IMR-90 (cell line): ENCODE measurements around the gene ADCY2. TPM values are rescaled to one million over a fixed set of nuclear protein-coding genes. Genes with fewer than 3 reads are reported as not detected.

Experiments
- ATAC-seq: fragments of 200-7000 bp; cut with Tn5 transposase; 2 replicates; pipeline ENCODE4 v1.9.1; 2020; ENCODE audit warnings: low read depth, mild to moderate bottlenecking, moderate library complexity
- BruUV-seq: library from RNA; stranded (reverse); fragments of 400-500 nt; replicated peaks from 2 replicates; lab custom pipeline; 2021; lab: Mats Ljungman, UMichigan
- CTCF ChIA-PET: fragments of 300-600 bp; formaldehyde crosslinking; extraction: SDS; loops from one replicate; lab custom pipeline; 2021; ENCODE audit warnings: antibody characterized with exemption; lab: Yijun Ruan, JAX
- POLR2A ChIA-PET: fragments of 300-600 bp; sonication (Branson Sonifier 250); formaldehyde crosslinking; loops from one replicate; lab custom pipeline; 2022; ENCODE audit warnings: antibody characterized with exemption; ENCODE audit not compliant: unreplicated experiment; lab: Charles Lee
- DNase-seq: peaks from one replicate; pipeline ENCODE4 v3.0.0; 2013
- H2AFZ ChIP-seq: replicated peaks from 2 replicates; pipeline ENCODE3; 2013; ENCODE audit warnings: low read length, mild to moderate bottlenecking; ENCODE audit not compliant: poor library complexity
- H2AK5ac ChIP-seq: 2 replicates; pipeline ENCODE4 v1.6.1; 2013; ENCODE audit warnings: low read depth, low read length, inconsistent platforms
- H2AK9ac ChIP-seq: replicated peaks from 2 replicates; pipeline ENCODE3; 2013; ENCODE audit warnings: mild to moderate bottlenecking, low read depth, low read length, moderate library complexity; ENCODE audit not compliant: poor library complexity
- H2BK120ac ChIP-seq: 2 replicates; pipeline ENCODE4 v1.6.1; 2013; ENCODE audit warnings: low read depth, low read length, inconsistent platforms
- H2BK15ac ChIP-seq: 3 replicates; pipeline ENCODE4 v1.6.1; 2013; ENCODE audit warnings: low read depth, low read length, inconsistent platforms
- H2BK20ac ChIP-seq: 2 replicates; pipeline ENCODE4 v1.6.1; 2013; ENCODE audit warnings: low read depth, mild to moderate bottlenecking, inconsistent platforms, low read length, moderate library complexity
- H2BK5ac ChIP-seq: 2 replicates; pipeline ENCODE4 v1.6.1; 2013; ENCODE audit warnings: mild to moderate bottlenecking, low read depth, low read length, inconsistent platforms; ENCODE audit not compliant: poor library complexity, severe bottlenecking
- H3K14ac ChIP-seq: replicated peaks from 2 replicates; pipeline ENCODE4 v1.6.1; 2013; ENCODE audit warnings: low read depth, low read length, inconsistent platforms
- H3K18ac ChIP-seq: 2 replicates; pipeline ENCODE4 v1.6.1; 2013; ENCODE audit warnings: low read depth, low read length, control low read depth
- H3K23ac ChIP-seq: 2 replicates; pipeline ENCODE4 v1.6.1; 2013; ENCODE audit warnings: low read depth, low read length, inconsistent platforms
- H3K27ac ChIP-seq: 2 replicates; pipeline ENCODE4 v1.5.1; 2013; ENCODE audit warnings: mild to moderate bottlenecking, control low read depth, low read length; ENCODE audit not compliant: insufficient read depth
- H3K27me3 ChIP-seq: 2 replicates; pipeline ENCODE4 v1.6.1; 2013; ENCODE audit warnings: low read length; ENCODE audit not compliant: control insufficient read depth, insufficient read depth
- H3K36me3 ChIP-seq: 2 replicates; pipeline ENCODE4 v1.6.1; 2013; ENCODE audit warnings: low read length, mixed read lengths; ENCODE audit not compliant: control insufficient read depth, insufficient read depth
- H3K4ac ChIP-seq: 2 replicates; pipeline ENCODE4 v1.6.1; 2013; ENCODE audit warnings: low read depth, low read length, inconsistent platforms
- H3K4me1 ChIP-seq: 2 replicates; pipeline ENCODE4 v1.6.1; 2013; ENCODE audit warnings: low read length, mixed read lengths; ENCODE audit not compliant: control insufficient read depth, insufficient read depth
- H3K4me2 ChIP-seq: 2 replicates; pipeline ENCODE4 v1.6.1; 2013; ENCODE audit warnings: low read depth, mild to moderate bottlenecking, control low read depth, low read length, moderate library complexity
- H3K4me3 ChIP-seq: 2 replicates; pipeline ENCODE4 v1.5.1; 2013; ENCODE audit warnings: low read depth, mild to moderate bottlenecking, control low read depth, low read length, moderate library complexity; ENCODE audit not compliant: insufficient read depth
- H3K56ac ChIP-seq: 2 replicates; pipeline ENCODE4 v1.6.1; 2013; ENCODE audit warnings: low read length, inconsistent platforms; ENCODE audit not compliant: insufficient read depth; ENCODE audit errors: extremely low read depth
- H3K79me1 ChIP-seq, 2 experiments: 2 replicates each; pipeline ENCODE4 v1.6.1; 2013; ENCODE audit warnings: low read length in 2 of 2, inconsistent platforms in 1 of 2, low read depth in 1 of 2
- H3K9ac ChIP-seq: 2 replicates; pipeline ENCODE4 v1.6.1; 2013; ENCODE audit warnings: low read depth, low read length, control low read depth
- H3K9me1 ChIP-seq: 2 replicates; pipeline ENCODE4 v1.6.1; 2013; ENCODE audit warnings: low read length, inconsistent platforms; ENCODE audit not compliant: insufficient read depth
- H3K9me3 ChIP-seq: 2 replicates; pipeline ENCODE4 v1.6.1; 2013; ENCODE audit warnings: low read length; ENCODE audit not compliant: control insufficient read depth, insufficient read depth
- H4K20me1 ChIP-seq: 2 replicates; pipeline ENCODE4 v1.6.1; 2013; ENCODE audit warnings: low read length, inconsistent platforms; ENCODE audit not compliant: insufficient read depth
- H4K5ac ChIP-seq: 2 replicates; pipeline ENCODE4 v1.6.1; 2013; ENCODE audit warnings: mild to moderate bottlenecking, low read depth, low read length, control low read depth
- H4K8ac ChIP-seq, 2 experiments: 2 replicates each; pipeline ENCODE4 v1.6.1; 2013; ENCODE audit warnings: low read depth in 2 of 2, low read length in 2 of 2, control low read depth in 1 of 2, inconsistent platforms in 1 of 2
- H4K91ac ChIP-seq: 2 replicates; pipeline ENCODE4 v1.6.1; 2013; ENCODE audit warnings: low read depth, low read length, inconsistent platforms; ENCODE audit not compliant: insufficient read depth
- BHLHE40 ChIP-seq: fragments of 150-350 bp; IDR thresholded peaks from 2 replicates; pipeline ENCODE4 v1.6.1; 2016; ENCODE audit warnings: mild to moderate bottlenecking, low read depth, low read length
- CEBPB ChIP-seq: IDR thresholded peaks from 2 replicates; pipeline ENCODE4 v1.6.1; 2012; ENCODE audit warnings: low read depth, low read length, improper control_type of control experiment
- CHD1 ChIP-seq: IDR thresholded peaks from 2 replicates; pipeline ENCODE4 v1.6.1; 2012; ENCODE audit warnings: low read depth, low read length, improper control_type of control experiment
- MAFK ChIP-seq: IDR thresholded peaks from 2 replicates; pipeline ENCODE4 v1.6.1; 2012; ENCODE audit warnings: low read depth, low read length, improper control_type of control experiment
- MAZ ChIP-seq: IDR thresholded peaks from 2 replicates; pipeline ENCODE4 v1.6.1; 2012; ENCODE audit warnings: low read depth, mild to moderate bottlenecking, low read length, improper control_type of control experiment, moderate library complexity, borderline replicate concordance
- MXI1 ChIP-seq: IDR thresholded peaks from 2 replicates; pipeline ENCODE4 v1.6.1; 2012; ENCODE audit warnings: low read depth, mild to moderate bottlenecking, low read length, moderate library complexity, borderline replicate concordance
- NFE2L2 ChIP-seq: fragments of 150-350 bp; IDR thresholded peaks from 2 replicates; pipeline ENCODE4 v1.6.1; 2016; ENCODE audit warnings: low read depth, mild to moderate bottlenecking, low read length
- POLR2A ChIP-seq: IDR thresholded peaks from 2 replicates; pipeline ENCODE4 v1.6.1; 2012; ENCODE audit warnings: mild to moderate bottlenecking, low read depth, low read length
- RAD21 ChIP-seq: IDR thresholded peaks from 2 replicates; pipeline ENCODE4 v1.6.1; 2012; ENCODE audit warnings: low read length, improper control_type of control experiment
- RCOR1 ChIP-seq: IDR thresholded peaks from 2 replicates; pipeline ENCODE4 v1.6.1; 2012; ENCODE audit warnings: mild to moderate bottlenecking, low read length, improper control_type of control experiment; ENCODE audit not compliant: insufficient replicate concordance
- SMC3 ChIP-seq: fragments of 150-350 bp; IDR thresholded peaks from 2 replicates; pipeline ENCODE4 v1.6.1; 2016; ENCODE audit warnings: low read depth, mild to moderate bottlenecking, antibody characterized with exemption, low read length, moderate library complexity
- WGBS, 2 experiments: methylation state at CpG; one replicate each; pipeline versions ENCODE4 v1.1.5 to v1.1.7; 2013; ENCODE audit warnings: missing lambda C conversion rate in 2 of 2; ENCODE audit not compliant: insufficient read length in 1 of 2; ENCODE audit errors: extremely low coverage in 2 of 2; 5-methylcytosine and 5-hydroxymethylcytosine counted together
- dilution Hi-C: fragments of 300-500 bp; cut with HindIII; formaldehyde crosslinking; loops from one replicate; pipeline ENCODE4 v1.14.3; 2018; ENCODE audit warnings: low sequenced_read_pairs; ENCODE audit not compliant: unreplicated experiment
- in situ Hi-C: fragments of 300-500 bp; cut with MboI; formaldehyde crosslinking; loops from 3 replicates; pipeline ENCODE4 v1.14.3; 2019; ENCODE audit warnings: low sequenced_read_pairs, inconsistent platforms, mixed read lengths
- intact Hi-C: fragments of 100-400 bp; cut with micrococcal nuclease; formaldehyde crosslinking; loops from 2 replicates; pipeline ENCODE4 v1.10.0; 2022
- polyA plus RNA-seq, 3 experiments: library from polyadenylated mRNA; depleted of rRNA; stranded (reverse); fragments of >200 nt; gene quantifications; 2 replicates each; pipeline ENCODE4 v1.2.3, GENCODE V29; 2012; ENCODE audit warnings: low replicate concordance in 1 of 3
- total RNA-seq: library from RNA; depleted of rRNA; stranded (reverse); fragments of >200 nt; gene quantifications from 2 replicates; pipeline ENCODE4 v1.2.3, GENCODE V29; 2012
- TF ChIP-seq, protein P1 (sequence below): fragments of 150-350 bp; IDR thresholded peaks from 2 replicates; pipeline ENCODE4 v1.6.1; 2016; ENCODE audit warnings: low read depth, mild to moderate bottlenecking, low read length, moderate library complexity, borderline replicate concordance

Gene ADCY2
- total and polyA plus RNA-seq, 2 of the 4 experiments (the other 2 are of a cell fraction): not detected

DNA sequence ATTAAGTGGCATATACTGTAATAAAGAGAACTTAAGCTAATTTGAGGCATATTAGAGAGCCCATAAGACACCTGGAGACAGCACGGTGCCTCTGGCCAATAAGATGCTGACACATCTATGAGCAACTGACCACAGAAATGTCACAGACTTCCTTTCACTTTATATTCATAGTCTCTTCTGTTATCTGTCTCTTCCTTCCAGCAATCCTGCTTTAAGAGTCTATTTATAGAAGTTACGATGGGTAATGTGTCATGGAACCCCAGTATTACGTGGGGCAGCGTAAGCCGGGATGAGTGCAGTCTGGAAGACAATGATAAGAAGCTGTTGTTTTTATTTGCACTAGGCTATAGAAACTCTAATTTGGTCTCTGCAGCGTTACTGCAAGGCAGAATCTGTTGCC is 318.2 kb downstream of the ADCY2 start:
- intact Hi-C loops: no loop called here
- 40% methylated on average over 2 of the region's 6 CpGs; no CpG with 5 or more reads in 1 of the 2 experiments for WGBS, 2 experiments
- CTCF ChIA-PET: no interaction called here

More for the DNA sequence above, 318.2 kb downstream of the ADCY2 start:
- H4K8ac ChIP-seq: no peak overlapping the region
- no peak for ATAC-seq
- H4K91ac ChIP-seq: no peak overlapping the region
- no TSS peak for BruUV-seq
- H3K9me1 ChIP-seq: no peaks in the 10 kb centered on the region
- H3K4ac ChIP-seq: no peak overlapping the region
- no peak overlapping the region for H2AFZ ChIP-seq
- no peak for TF ChIP-seq CHD1
- TF ChIP-seq, protein P1, sequence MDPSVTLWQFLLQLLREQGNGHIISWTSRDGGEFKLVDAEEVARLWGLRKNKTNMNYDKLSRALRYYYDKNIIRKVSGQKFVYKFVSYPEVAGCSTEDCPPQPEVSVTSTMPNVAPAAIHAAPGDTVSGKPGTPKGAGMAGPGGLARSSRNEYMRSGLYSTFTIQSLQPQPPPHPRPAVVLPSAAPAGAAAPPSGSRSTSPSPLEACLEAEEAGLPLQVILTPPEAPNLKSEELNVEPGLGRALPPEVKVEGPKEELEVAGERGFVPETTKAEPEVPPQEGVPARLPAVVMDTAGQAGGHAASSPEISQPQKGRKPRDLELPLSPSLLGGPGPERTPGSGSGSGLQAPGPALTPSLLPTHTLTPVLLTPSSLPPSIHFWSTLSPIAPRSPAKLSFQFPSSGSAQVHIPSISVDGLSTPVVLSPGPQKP: no peak
- no peak for TF ChIP-seq POLR2A
- TF ChIP-seq MXI1: no peak
- no peak for TF ChIP-seq SMC3
- no peak for TF ChIP-seq RAD21
- no peak for TF ChIP-seq CEBPB
- TF ChIP-seq BHLHE40: no peak
- no peak for TF ChIP-seq MAFK
- TF ChIP-seq RCOR1: no peak
- TF ChIP-seq MAZ: no peak
- TF ChIP-seq NFE2L2: no peak
- POLR2A ChIA-PET: no interaction called here
- no peak overlapping the region for H2BK5ac ChIP-seq
- no peak overlapping the region for H2BK20ac ChIP-seq
- H3K56ac ChIP-seq: no peak overlapping the region
- H3K14ac ChIP-seq: no peak overlapping the region
- no peak overlapping the region for H3K27ac ChIP-seq
- no peak overlapping the region for H2AK9ac ChIP-seq
- no peaks in the 10 kb centered on the region for H4K20me1 ChIP-seq
- H2AK5ac ChIP-seq: no peak overlapping the region
- no peak for DNase-seq
- H2BK15ac ChIP-seq: no peak overlapping the region
- H3K36me3 ChIP-seq: no peaks in the 10 kb centered on the region
- dilution Hi-C loops (no loop called here), in situ Hi-C loops (no loop called here)
- no peak overlapping the region for H4K5ac ChIP-seq
- H3K79me1 ChIP-seq: no peaks in the 10 kb centered on the region
- H3K9me3 ChIP-seq: peaks cover 7% of the 10 kb centered on the region; the same call in 1 of the 2 replicates
- H2BK120ac ChIP-seq: no peak overlapping the region
- no peaks in the 10 kb centered on the region for H3K27me3 ChIP-seq
- no peak overlapping the region for H3K4me2 ChIP-seq
- H3K9ac ChIP-seq: no peak overlapping the region
- no peak overlapping the region for H3K4me3 ChIP-seq
- H3K4me1 ChIP-seq: no peaks in the 10 kb centered on the region
- no peak overlapping the region for H3K23ac ChIP-seq
- no peak overlapping the region for H3K18ac ChIP-seq
